ENCODE data around the gene LTF. TPM values are rescaled to one million over a fixed set of nuclear protein-coding genes. Genes with fewer than 3 reads are reported as not detected.

Gene LTF
- total and polyA plus RNA-seq, 9 of the 15 experiments (the other 6 are each of a cell fraction or from before 2014, with no cell fraction given) = 0.07 TPM; not detected in 8

DNA sequence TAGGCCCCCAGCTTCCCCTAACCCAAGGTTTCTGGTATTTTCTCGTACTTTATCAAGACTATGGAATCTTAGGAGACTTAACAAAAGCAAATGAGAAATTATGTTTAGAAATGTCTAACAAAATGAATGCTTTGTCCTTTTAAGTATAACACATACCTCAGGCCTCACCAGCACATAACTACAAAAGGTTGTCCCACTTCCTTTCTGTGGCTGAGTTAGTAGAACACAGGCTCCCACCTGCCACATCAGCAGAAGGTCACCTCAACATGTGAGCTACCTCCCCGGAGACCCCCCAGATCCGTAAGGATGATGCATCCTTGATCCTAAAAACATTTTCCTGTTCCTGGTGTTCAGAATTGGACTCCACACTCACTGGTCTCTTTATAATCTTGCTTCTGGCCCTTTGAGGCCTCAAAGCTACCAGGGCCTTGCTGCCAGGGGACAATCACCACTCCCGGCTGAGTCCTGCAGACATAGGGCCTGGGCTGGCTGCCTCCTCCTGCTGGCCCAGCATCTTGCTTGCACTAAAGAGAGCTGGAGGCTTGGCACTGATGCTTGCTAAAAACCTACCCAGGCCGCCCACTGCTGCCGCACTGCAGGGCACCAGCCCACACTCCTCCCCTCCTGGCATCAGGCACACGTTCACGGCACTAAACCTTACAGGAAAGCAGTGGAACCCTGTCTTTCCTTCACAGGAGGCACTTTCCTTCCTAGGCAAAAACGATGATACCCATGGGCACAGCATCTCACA lies 54.8 kb downstream of the LTF start:
- H2AFZ ChIP-seq (ENCODE audit: low read depth, low read length) = no peak overlapping the region
- in situ Hi-C loops (cut with MboI) = loop anchor here (25.0 kb wide), 1 partner anchor 1373 kb away; the partner anchor contains the start of gene CLEC3B
- H3K4me3 ChIP-seq = no peak overlapping the region
- DNase-seq (ENCODE audit: extremely low read depth in 1 of 4, low spot score in 3 of 4) (no peak), ATAC-seq (no peak), FAIRE-seq (no peak)
- 0 out of 4 replicates have a peak overlapping the region, but pooled peaks of 1 of the 2 experiments have one; percentile 10 for H3K9ac ChIP-seq (ENCODE audit: insufficient read depth in 1 of 2, low read depth in 2 of 2, low read length in 2 of 2)
- TF ChIP-seq ERF (CRISPR knock-in tag; IDR thresholded peaks at IDR 0.05) = no peak
- no peak for TF ChIP-seq ZSCAN29 (IDR thresholded peaks at IDR 0.05)
- no peak for TF ChIP-seq ZNF133 (CRISPR knock-in tag; IDR thresholded peaks at IDR 0.05)
- no peak for TF ChIP-seq ZNF431 (CRISPR knock-in tag; IDR thresholded peaks at IDR 0.05)
- no peaks in the 10 kb centered on the region; the same call in 1 of the 2 replicates for H3K9me3 ChIP-seq (replicated peaks; ENCODE audit: control insufficient read depth, insufficient read depth, low read depth, low read length)
- no peaks in the 10 kb centered on the region for H3K9me1 ChIP-seq (ENCODE audit: control insufficient read depth, insufficient read depth, low read length)
- 81% methylated on average over 9 of the region's 9 CpGs for WGBS (ENCODE audit: insufficient coverage, low coverage, missing lambda C conversion rate)
- intact Hi-C loops (cut with micrococcal nuclease) = no loop called here
- H3K27ac ChIP-seq (ENCODE audit: extremely low read depth, low read depth, low read length) = no peak overlapping the region
- H3K36me3 ChIP-seq (ENCODE audit: control insufficient read depth, insufficient read depth, low read length) = no peaks in the 10 kb centered on the region
- POLR2A ChIA-PET = interaction anchor here (0.9 to 2.3 kb wide), 2 partner anchors 10 to 13 kb away, joined by 3 to 7 read pairs; no protein-coding TSS in a partner anchor
- peaks cover 2% of the 10 kb centered on the region; the same call in 1 of the 3 replicates for H3K79me2 ChIP-seq (ENCODE audit: control insufficient read depth, insufficient read depth, low read length)
- H3K4me1 ChIP-seq (replicated peaks in 1 of 2; ENCODE audit: control insufficient read depth in 2 of 2, insufficient read depth in 2 of 2, low read length in 2 of 2) = peaks cover 25 to 42% of the 10 kb centered on the region in 2 experiments
- no TSS peak for BruUV-seq (replicated peaks)
- no peak overlapping the region for H3K4me2 ChIP-seq (ENCODE audit: insufficient read depth, low read length)
- CTCF ChIA-PET (ENCODE audit: low intra/inter-chr PET ratio) = no interaction called here
- H4K20me1 ChIP-seq (replicated peaks; ENCODE audit: control insufficient read depth, insufficient read depth, low read length) = no peaks in the 10 kb centered on the region
- H3K27me3 ChIP-seq (ENCODE audit: control insufficient read depth in 2 of 2, insufficient read depth in 2 of 2, low read length in 2 of 2) = no peaks in the 10 kb centered on the region

DNA sequence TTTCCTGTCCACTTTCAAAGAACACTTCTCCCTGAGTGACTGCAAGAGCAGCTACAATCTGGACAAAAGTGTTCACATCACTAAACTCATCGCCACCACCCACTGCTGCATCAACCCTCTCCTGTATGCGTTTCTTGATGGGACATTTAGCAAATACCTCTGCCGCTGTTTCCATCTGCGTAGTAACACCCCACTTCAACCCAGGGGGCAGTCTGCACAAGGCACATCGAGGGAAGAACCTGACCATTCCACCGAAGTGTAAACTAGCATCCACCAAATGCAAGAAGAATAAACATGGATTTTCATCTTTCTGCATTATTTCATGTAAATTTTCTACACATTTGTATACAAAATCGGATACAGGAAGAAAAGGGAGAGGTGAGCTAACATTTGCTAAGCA lies 55.9 kb downstream of the LTF start:
- Histone ChIP-seq H3K9me3 (replicated peaks; ENCODE audit: control insufficient read depth, insufficient read depth, low read depth, low read length) (no peaks in the 10 kb centered on the region; the same call in 1 of the 2 replicates), H2AFZ (ENCODE audit: low read depth, low read length) (no peak overlapping the region), H3K79me2 (ENCODE audit: control insufficient read depth, insufficient read depth, low read length) (peaks cover 2% of the 10 kb centered on the region; the same call in 1 of the 3 replicates), H3K4me1 (replicated peaks in 1 of 2; ENCODE audit: control insufficient read depth in 2 of 2, insufficient read depth in 2 of 2, low read length in 2 of 2) (peaks cover 25 to 46% of the 10 kb centered on the region in 2 experiments), H3K36me3 (ENCODE audit: control insufficient read depth, insufficient read depth, low read length) (no peaks in the 10 kb centered on the region), H3K4me3 (no peak overlapping the region), H3K4me2 (ENCODE audit: insufficient read depth, low read length) (no peak overlapping the region), H3K27me3 (ENCODE audit: control insufficient read depth in 2 of 2, insufficient read depth in 2 of 2, low read length in 2 of 2) (no peaks in the 10 kb centered on the region), H4K20me1 (replicated peaks; ENCODE audit: control insufficient read depth, insufficient read depth, low read length) (no peaks in the 10 kb centered on the region), H3K27ac (ENCODE audit: extremely low read depth, low read depth, low read length) (no peak overlapping the region), H3K9ac (ENCODE audit: insufficient read depth in 1 of 2, low read depth in 2 of 2, low read length in 2 of 2) (no peak overlapping the region), H3K9me1 (ENCODE audit: control insufficient read depth, insufficient read depth, low read length) (no peaks in the 10 kb centered on the region)
- WGBS (ENCODE audit: insufficient coverage, low coverage, missing lambda C conversion rate) = 73% methylated on average over 7 of the region's 7 CpGs
- ATAC-seq = no peak
- in situ Hi-C loops (cut with MboI) = loop anchor here (25.0 kb wide), 1 partner anchor 1372 kb away; the partner anchor contains the start of gene CLEC3B
- intact Hi-C loops (cut with micrococcal nuclease) = no loop called here
- TF ChIP-seq TOE1 (IDR thresholded peaks at IDR 0.05; ENCODE audit: borderline replicate concordance) (no peak), TOE1 (CRISPR knock-in tag; IDR thresholded peaks at IDR 0.05; ENCODE audit: borderline replicate concordance, low read depth) (0 out of 2 replicates have a peak, but pooled peaks have one; percentile 33), PHF8 (IDR thresholded peaks at IDR 0.05; ENCODE audit: borderline replicate concordance, low read length) (no peak), RAD21 (CRISPR knock-in tag; conservative IDR thresholded peaks at IDR 0.05 in 1 of 2, IDR thresholded peaks at IDR 0.05 in 1 of 2) (peak in 1 of 2 experiments; percentile 21; a peak in 1 of 4 replicates), RCOR1 (IDR thresholded peaks at IDR 0.05; ENCODE audit: borderline replicate concordance in 1 of 2, low read depth in 2 of 2, low read length in 2 of 2) (0 out of 4 replicates have a peak, but pooled peaks of 1 of the 2 experiments have one; percentile 2), NEUROD1 (IDR thresholded peaks at IDR 0.05; ENCODE audit: borderline replicate concordance, low read depth, low read length, partially characterized antibody) (no peak), SPI1 (IDR thresholded peaks at IDR 0.05; ENCODE audit: borderline replicate concordance, low read depth, low read length) (no peak), MCM3 (IDR thresholded peaks at IDR 0.05) (no peak)
- TF ChIP-seq, protein P1, sequence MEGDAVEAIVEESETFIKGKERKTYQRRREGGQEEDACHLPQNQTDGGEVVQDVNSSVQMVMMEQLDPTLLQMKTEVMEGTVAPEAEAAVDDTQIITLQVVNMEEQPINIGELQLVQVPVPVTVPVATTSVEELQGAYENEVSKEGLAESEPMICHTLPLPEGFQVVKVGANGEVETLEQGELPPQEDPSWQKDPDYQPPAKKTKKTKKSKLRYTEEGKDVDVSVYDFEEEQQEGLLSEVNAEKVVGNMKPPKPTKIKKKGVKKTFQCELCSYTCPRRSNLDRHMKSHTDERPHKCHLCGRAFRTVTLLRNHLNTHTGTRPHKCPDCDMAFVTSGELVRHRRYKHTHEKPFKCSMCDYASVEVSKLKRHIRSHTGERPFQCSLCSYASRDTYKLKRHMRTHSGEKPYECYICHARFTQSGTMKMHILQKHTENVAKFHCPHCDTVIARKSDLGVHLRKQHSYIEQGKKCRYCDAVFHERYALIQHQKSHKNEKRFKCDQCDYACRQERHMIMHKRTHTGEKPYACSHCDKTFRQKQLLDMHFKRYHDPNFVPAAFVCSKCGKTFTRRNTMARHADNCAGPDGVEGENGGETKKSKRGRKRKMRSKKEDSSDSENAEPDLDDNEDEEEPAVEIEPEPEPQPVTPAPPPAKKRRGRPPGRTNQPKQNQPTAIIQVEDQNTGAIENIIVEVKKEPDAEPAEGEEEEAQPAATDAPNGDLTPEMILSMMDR (IDR thresholded peaks at IDR 0.05 in 2 of 3, conservative IDR thresholded peaks at IDR 0.05 in 1 of 3; ENCODE audit: insufficient read depth in 2 of 3, low read depth in 1 of 3, low read length in 3 of 3) = peak in 2 of 3 experiments; percentile 41 to 43; a peak in 4 of 6 replicates
- DNase-seq (ENCODE audit: extremely low read depth in 1 of 4, low spot score in 3 of 4) = peak in 3 of 4 experiments; percentile 28 to 39 (median 34)
- POLR2A ChIA-PET = interaction anchor here (0.6 to 2.3 kb wide), 4 partner anchors 8 to 402 kb away, joined by 3 to 7 read pairs (median 5); no protein-coding TSS in a partner anchor
- no TSS peak for BruUV-seq (replicated peaks)
- no peak for FAIRE-seq
- CTCF ChIA-PET (ENCODE audit: low intra/inter-chr PET ratio) = no interaction called here

Data from K562 (cell line).